HAP-1 (cell line): ENCODE data around the gene DHRS3.
"Not testable (repeated sequence)": the region's sequence is repeated elsewhere in the genome, so short reads cannot be mapped to it uniquely, and the experiment has no call there.

ENCODE experiments used
- DNase-seq, 2 experiments: peaks; one replicate each; pipeline ENCODE4 v3.0.0-alpha.2; 2016 to 2020; ENCODE audit warnings: low spot score in 2 of 2
- H3K27me3 ChIP-seq: fragments of 250-450 bp; sonication (Bioruptor Pico); 2 replicates; pipeline ENCODE4 v1.5.1; 2020; ENCODE audit warnings: low read depth, mild to moderate bottlenecking, moderate library complexity
- H3K36me3 ChIP-seq: fragments of 250-450 bp; sonication (Bioruptor Pico); replicated peaks from 2 replicates; pipeline ENCODE4 v1.5.1; 2020; ENCODE audit warnings: mild to moderate bottlenecking
- H3K4me1 ChIP-seq: fragments of 250-450 bp; sonication (Bioruptor Pico); 2 replicates; pipeline ENCODE4 v1.5.1; 2020; ENCODE audit warnings: mild to moderate bottlenecking
- H3K4me3 ChIP-seq: fragments of 250-450 bp; sonication (Bioruptor Pico); 2 replicates; pipeline ENCODE4 v1.5.1; 2020; ENCODE audit warnings: mild to moderate bottlenecking, moderate library complexity
- H3K9me3 ChIP-seq: fragments of 250-450 bp; sonication (Bioruptor Pico); 2 replicates; pipeline ENCODE4 v1.5.1; 2020; ENCODE audit warnings: mild to moderate bottlenecking, moderate library complexity
- in situ Hi-C: fragments of 300-500 bp; cut with MboI; formaldehyde crosslinking; loops from 3 replicates; pipeline ENCODE4 v1.14.3; 2020; ENCODE audit warnings: low sequenced_read_pairs, inconsistent platforms, mixed read lengths

Gene DHRS3

DNA sequence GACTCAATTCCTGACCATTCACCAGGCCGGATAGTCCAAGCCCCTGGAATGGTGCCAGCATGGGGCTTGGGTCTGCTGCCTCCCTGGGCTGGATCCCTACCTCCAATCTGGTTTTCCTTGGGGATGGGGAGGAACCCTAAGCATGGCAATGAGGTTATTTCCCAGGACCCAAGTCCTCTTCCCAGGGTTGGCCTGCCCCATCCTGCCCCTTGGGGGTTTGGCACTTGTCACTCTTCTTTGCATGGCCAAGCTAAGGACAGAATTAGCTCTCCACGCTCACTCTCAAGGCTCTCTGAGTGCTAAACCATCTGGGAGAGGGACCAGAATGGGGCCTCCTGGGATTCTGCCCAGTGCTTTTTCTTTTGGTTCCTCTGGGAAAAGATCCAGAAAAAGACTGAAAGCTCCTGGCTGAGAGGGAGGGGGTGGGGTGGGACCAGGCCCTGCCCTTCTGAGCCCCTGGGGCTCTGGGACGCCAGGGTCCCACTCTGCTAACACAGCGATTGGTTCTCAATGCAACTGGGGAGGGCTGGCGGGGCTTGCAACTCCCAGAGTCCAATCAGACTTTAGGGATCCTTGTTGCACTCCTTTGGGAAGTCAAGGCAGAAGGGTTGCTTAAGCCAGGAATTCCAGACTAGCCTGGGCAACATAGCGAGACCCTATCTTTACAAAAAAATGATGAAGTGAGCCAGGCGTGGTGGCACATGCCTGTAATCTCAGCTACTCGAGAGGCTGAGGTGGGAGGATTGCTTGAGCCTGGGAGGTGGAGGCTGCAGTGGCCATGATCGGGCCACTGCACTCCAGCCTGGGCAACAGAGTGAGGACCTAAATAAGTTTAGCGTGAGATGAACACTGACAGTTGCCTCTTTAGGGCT, 52.7 kb downstream of the DHRS3 start:
- in situ Hi-C loops: no loop called here
- DNase-seq: no peak
- Histone ChIP-seq H3K36me3 (no peaks in the 10 kb centered on the region), H3K9me3 (peaks cover 7% of the 10 kb centered on the region), H3K27me3 (no peaks in the 10 kb centered on the region), H3K4me3 (no peak overlapping the region), H3K4me1 (no peaks in the 10 kb centered on the region)

DNA sequence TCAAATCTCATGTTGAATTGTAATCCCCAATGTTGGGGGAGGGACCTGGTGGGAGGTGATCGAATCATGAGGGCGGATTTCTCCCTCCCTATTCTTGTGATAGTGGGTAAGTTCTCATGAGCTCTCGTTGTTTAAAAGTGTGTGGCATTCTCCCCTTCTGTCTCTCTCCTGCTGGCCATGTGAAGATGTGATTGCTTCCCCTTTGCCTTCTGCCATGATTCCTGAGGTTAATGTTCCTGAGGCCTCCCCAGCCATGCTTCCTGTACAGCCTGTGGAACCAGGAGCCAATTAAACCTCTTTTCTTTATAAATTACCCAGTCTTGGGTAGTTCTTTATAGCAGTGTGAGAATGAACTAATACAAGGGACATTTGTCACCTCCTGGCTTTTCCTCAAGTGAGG, 53.8 kb downstream of the DHRS3 start:
- H3K9me3 ChIP-seq, DNase-seq, H3K4me1 ChIP-seq, H3K36me3 ChIP-seq, H3K27me3 ChIP-seq, H3K4me3 ChIP-seq, in situ Hi-C loops: not testable (repeated sequence)

DNA sequence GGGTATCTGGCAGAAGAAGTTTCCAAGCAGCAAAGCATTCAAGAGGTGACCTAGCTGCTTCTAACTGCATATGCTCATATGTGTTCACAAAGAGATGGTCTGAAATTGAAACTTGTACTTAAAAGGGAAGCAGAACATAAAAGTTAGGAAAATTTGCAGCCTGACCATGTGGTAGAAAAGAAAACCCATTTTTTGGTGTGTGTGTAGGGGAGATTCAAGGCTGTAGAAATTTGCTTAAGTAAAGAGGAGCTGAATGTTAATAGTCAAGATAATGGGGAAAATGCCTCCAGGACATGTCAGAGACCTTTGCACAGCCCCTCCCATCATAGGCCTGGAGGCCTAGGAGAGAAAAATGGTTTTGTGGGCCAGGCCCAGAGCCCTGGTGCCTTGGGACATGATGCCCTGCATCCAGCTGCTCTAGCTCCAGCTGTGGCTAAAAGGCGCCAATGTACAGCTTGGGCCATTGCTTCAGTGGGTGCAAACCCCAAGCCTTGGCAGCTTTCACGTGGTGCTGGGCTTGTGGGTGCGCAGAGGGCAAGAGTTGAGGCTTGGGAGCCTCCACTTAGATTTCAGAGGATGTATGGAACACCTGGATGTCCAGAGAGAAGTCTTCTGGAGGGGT, 54.9 kb downstream of the DHRS3 start:
- in situ Hi-C loops: no loop called here

DNA sequence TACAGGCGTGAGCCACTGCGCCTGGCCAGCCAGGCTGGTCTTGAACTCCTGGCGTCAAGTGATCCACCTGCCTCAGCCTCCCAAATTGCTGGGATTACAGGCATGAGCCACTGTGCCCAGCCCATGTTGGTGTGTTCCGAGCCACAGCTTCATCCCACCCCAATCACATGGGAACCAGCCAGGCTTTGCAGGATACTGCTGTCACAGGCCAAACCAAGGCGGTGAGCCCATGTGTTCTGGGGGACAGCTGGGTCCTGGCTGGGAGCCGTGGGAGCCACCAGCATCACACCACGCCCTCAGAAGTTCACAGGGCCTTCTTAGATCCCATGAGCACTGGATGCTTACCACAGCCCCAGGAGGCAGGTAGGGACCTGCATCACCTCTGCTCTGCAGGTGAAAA, 56.9 kb downstream of the DHRS3 start:
- Histone ChIP-seq H3K27me3 (no peaks in the 10 kb centered on the region), H3K4me1 (no peaks in the 10 kb centered on the region), H3K9me3 (peaks cover 7% of the 10 kb centered on the region), H3K4me3 (no peak overlapping the region), H3K36me3 (no peaks in the 10 kb centered on the region)
- DNase-seq: no peak
- in situ Hi-C loops: no loop called here

More for the DNA sequence above, 54.9 kb downstream of the DHRS3 start:
- H3K4me1 ChIP-seq: no peaks in the 10 kb centered on the region
- peaks cover 7% of the 10 kb centered on the region for H3K9me3 ChIP-seq
- no peak for DNase-seq
- H3K27me3 ChIP-seq: no peaks in the 10 kb centered on the region
- no peaks in the 10 kb centered on the region for H3K36me3 ChIP-seq
- no peak overlapping the region for H3K4me3 ChIP-seq

DNA sequence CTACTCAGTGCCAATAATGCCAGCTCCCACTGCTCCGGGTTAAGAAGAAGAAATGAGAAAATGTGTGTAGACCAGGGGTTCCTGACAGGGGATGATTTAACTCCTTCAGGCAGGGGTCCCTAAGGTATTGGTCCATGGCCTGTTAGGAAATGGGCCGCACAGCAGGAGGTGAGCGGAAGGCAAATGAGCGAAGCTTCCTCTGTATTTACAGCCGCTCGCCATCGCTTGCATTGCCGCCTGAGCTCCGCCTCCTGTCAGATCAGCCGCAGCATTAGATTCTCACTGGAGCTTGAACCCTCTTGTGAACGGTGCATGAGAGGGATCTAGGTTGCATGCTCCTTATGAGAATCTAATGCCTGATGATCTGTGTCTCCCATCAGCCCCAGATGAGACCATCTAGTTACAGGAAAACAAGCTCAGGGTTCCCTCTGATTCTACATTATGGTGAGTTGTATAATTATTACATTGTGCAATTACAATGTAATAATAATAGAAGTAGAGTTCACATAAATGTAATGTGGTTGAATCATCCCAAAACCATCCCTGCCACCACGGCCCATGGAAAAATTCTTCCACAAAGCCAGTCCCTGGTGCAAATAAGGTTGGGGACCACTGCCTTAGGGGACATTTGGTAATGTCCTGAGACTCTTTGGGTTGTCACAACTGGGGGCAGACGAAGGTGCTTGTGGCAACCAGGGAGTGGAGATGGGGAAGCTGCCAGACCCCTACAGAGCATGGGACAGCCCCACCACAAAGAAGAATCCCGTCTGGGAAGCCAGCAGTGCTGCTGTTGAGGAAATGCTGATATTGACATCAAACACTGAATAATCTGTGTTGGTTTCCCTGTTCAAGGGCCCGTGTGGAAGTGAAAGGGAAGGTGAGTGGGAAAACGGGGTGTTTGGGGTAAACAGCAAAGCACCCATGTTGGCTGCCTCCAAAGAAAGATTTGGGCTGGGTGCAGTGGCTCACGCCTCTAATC, 60.8 kb downstream of the DHRS3 start:
- no peak for DNase-seq
- H3K4me1 ChIP-seq: no peaks in the 10 kb centered on the region
- no peaks in the 10 kb centered on the region for H3K27me3 ChIP-seq
- H3K9me3 ChIP-seq: no peaks in the 10 kb centered on the region
- no peak overlapping the region for H3K4me3 ChIP-seq
- no peaks in the 10 kb centered on the region for H3K36me3 ChIP-seq
- in situ Hi-C loops: no loop called here

DNA sequence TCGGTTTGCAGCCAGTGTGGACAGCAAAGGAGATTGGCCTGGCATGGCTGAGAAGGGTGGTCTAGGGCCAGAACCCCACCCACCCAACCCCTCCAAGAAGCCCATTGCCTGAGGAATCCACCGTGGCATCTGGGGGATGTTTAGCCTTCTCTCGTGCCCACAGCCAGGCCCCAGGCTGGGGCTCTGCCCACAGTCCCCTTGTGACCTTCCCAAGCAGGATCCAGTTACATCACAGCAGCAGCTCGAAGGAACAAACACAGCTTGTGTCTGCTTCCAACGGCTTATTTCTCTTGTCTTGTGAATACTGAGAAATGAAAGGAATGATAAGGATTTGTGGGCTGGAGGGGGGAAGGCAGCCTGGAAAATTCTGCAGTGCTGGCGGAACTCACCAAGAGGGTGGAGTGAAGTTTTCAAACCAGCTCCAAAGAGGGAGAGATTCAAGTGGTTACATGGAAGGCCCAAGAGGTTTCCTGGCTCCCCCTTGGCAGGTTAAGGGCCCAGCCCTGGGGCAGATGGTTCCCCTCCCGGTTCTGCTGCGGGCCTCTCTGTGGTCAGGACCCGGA, 61.6 kb downstream of the DHRS3 start:
- no peaks in the 10 kb centered on the region for H3K36me3 ChIP-seq
- DNase-seq: peak in 1 of 2 experiments; percentile 4
- in situ Hi-C loops: no loop called here
- no peak overlapping the region for H3K4me3 ChIP-seq
- H3K4me1 ChIP-seq: no peaks in the 10 kb centered on the region
- H3K9me3 ChIP-seq: no peaks in the 10 kb centered on the region
- no peaks in the 10 kb centered on the region for H3K27me3 ChIP-seq

DNA sequence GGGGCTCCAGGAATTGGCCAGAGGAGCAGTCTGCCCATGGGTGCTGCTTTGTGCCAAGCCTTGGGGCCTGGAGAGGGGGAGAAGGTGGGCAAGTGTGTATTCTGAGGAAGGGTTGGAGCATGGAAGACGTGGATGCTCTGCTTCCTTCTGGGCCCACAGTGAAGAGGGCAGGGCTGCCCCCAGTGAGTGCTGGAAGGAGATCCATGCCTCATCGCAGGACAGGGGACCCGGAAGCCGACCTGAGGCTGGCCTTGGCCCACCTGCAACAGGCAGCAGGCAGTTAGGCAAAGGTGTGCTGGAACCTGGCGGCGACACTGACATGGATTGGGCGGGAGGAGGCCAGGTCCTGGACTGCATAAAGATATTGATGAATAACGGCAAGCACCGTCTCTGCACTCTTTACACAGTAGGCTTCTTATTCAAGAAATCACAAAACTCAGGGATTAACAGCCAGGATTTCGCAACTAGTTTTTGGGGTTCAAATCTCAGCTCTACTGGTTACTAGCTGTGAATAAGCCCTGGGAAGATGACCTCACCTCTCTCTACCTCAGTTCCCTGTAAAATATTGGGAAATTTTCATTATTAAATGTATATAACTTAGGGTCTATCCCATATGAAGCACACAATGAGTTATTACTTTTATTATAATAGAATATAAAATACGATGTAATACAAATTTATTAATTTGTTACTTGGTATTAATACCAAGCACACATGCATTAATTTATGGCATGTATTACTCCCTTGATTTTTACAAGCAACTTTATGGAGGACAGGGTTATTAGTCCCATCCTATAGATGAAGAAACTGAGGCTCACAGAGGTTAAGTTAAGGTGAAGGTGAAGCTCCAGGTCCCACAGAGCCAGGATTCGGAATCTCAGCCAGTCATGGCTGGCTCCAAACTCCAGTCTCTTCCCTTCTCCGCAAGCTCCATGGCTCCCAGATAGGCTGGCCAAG, 62.3 kb downstream of the DHRS3 start:
- Histone ChIP-seq H3K4me1 (no peaks in the 10 kb centered on the region), H3K27me3 (no peaks in the 10 kb centered on the region), H3K4me3 (no peak overlapping the region), H3K9me3 (no peaks in the 10 kb centered on the region), H3K36me3 (no peaks in the 10 kb centered on the region)
- no peak for DNase-seq
- in situ Hi-C loops: no loop called here

DNA sequence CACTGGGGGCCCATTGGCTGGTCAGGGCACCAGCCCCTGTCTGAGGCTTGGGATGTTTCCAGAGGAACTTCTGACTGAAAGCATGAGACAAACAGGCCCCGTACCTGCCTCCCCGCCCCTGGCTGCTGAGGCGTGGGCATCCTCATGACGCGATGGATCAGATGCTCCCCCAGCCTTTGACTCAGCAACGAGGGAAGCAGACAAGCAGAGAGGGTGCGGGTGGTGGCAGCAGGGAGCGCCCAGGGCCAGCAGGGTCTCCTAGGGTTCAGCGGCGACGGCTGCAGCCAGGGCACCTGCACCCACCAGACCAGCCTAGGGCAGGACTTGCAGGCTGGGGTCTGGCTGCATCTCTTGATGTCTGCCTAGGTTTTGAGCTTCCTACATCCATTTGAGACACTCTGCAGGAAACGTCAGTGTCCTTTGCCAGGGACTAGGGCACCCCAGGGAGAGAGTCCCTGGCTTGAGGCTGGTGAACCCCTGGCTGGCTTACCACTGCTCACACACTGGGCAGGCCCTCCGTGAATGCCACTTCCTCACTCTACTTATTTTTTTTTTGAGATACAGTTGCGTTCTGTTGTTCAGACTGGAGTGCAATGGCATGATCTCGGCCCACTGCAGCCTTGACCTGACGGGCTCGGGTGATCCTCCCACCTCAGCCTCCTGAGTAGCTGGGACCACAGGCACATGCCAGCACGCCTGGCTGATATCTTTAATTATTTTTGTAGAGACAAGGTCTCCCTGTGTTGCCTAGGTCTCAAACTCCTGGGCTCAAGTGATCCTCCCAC, 63.3 kb downstream of the DHRS3 start:
- Histone ChIP-seq H3K27me3 (no peaks in the 10 kb centered on the region), H3K4me3 (no peak overlapping the region), H3K4me1 (0 out of 2 replicates have a peak, but pooled peaks cover 2% of the 10 kb centered on the region), H3K36me3 (no peaks in the 10 kb centered on the region), H3K9me3 (no peaks in the 10 kb centered on the region)
- in situ Hi-C loops: no loop called here
- no peak for DNase-seq

DNA sequence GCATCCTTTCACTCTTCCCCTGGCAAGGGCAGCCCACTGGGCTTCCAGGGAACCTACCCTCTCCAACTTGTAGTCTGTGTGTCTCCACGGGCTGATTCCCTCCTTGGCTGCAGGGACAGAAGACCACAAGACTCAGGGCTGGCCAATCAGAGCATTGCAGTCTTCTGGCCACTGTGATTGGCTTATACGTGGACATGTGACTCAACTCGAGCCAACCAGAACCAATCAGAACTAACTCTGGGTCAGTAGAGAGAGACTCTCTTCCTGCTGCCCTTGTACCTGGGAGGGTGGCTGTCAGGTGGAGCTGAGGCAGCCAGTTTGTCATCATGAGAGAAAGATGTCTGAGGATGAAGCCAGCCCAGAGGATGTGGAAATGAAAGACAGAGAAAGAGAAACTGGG, 64.0 kb downstream of the DHRS3 start:
- H3K4me3 ChIP-seq: no peak overlapping the region
- no peaks in the 10 kb centered on the region for H3K9me3 ChIP-seq
- in situ Hi-C loops: no loop called here
- no peak for DNase-seq
- H3K27me3 ChIP-seq: no peaks in the 10 kb centered on the region
- H3K4me1 ChIP-seq: 0 out of 2 replicates have a peak, but pooled peaks cover 2% of the 10 kb centered on the region
- no peaks in the 10 kb centered on the region for H3K36me3 ChIP-seq

DNA sequence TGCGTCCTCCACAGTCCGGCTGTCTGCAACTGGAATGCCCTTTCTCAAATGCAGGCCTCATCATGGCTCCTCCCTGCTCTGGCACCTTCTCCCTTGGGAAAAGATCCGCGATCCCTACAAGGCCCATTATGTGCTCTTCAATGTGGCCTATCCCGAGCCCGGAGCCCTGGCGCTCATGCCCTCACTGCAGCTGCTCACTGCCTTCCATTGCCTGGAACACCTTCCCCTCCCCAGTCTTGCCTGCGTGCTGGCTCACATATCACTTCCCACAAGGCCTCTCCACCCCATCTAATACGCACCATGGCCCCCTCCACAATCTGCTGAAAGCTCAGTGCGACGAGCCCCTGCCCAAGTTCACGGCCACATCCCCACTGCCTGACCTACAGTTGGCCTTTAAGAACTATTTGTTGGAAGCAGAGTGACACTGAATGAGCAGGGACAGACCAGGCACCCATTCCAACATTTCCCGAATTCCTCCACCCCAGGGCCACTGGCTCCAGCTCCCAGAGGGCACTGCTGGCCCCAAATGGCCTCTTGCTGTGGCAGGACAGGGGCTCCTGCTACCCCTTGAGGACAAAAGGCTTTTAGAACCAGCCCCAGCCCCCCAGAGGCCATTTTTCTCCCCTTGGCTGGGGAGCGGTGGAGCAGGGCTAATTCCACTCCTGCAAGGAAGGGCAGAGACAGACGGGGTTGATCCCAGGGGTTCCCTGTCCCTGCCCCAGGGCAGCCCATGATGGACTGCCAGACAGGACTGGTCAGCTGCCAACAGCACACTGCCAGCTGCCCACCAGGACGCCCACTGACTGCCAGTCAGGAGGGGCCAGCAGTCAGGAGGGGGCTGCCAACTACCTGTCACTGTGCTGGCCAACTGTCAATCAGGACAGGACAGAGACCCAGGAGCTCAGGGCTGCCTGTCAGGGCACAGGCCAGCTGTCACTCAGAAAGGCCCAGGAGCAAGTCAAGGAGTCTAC, 64.8 kb downstream of the DHRS3 start:
- H3K9me3 ChIP-seq: no peaks in the 10 kb centered on the region
- no peaks in the 10 kb centered on the region for H3K36me3 ChIP-seq
- DNase-seq: no peak
- in situ Hi-C loops: no loop called here
- no peak overlapping the region for H3K4me3 ChIP-seq
- no peaks in the 10 kb centered on the region for H3K27me3 ChIP-seq
- H3K4me1 ChIP-seq: 0 out of 2 replicates have a peak, but pooled peaks cover 2% of the 10 kb centered on the region

DNA sequence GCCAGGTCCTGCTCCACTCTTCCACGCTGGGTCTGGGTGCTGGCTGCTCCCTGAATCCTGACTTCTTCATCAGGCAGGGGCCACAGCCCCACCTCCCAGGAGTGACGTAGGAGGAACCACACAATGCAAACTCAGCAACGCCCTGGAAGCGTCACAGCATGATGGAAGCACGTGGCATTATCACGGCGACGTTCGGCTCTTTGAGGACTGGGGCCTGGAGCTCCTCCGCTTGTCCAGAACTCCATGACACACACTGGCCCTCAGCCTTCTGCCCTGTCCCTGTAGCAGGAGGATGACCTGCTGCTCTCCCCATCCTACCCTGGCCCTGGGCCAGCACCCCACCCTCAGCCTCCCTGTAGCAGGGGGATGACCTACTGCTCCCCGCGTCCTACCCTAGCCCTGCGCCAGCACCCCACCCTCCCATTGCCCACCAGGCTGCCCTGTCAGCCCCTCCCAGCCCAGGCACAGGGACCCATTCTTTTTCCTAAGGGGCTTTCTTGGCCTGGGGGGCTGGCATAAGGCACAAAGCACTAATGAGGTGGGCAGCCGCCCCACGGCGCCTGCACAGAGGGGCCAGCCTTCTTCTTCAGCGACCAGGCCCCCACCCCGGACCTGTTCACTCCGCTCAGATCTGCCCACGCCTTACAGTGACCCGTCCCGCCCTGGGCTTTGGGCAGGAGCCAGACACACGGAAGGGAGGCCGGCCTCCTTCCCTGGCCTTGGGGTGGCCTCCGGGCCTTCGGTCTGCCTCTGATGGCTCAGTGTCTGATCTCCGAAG, 65.7 kb downstream of the DHRS3 start:
- in situ Hi-C loops: no loop called here
- H3K9me3 ChIP-seq: no peaks in the 10 kb centered on the region
- no peak overlapping the region for H3K4me3 ChIP-seq
- no peak for DNase-seq
- no peaks in the 10 kb centered on the region for H3K36me3 ChIP-seq
- no peaks in the 10 kb centered on the region for H3K27me3 ChIP-seq
- H3K4me1 ChIP-seq: 0 out of 2 replicates have a peak, but pooled peaks cover 2% of the 10 kb centered on the region
